ENCODE data around the gene KLHL33. TPM values are rescaled to one million over a fixed set of nuclear protein-coding genes. Genes with fewer than 3 reads are reported as not detected.

KLHL33 gene
- total and polyA plus RNA-seq, 5 donors: 0.33 to 1.7 (median 0.68) TPM

DNA sequence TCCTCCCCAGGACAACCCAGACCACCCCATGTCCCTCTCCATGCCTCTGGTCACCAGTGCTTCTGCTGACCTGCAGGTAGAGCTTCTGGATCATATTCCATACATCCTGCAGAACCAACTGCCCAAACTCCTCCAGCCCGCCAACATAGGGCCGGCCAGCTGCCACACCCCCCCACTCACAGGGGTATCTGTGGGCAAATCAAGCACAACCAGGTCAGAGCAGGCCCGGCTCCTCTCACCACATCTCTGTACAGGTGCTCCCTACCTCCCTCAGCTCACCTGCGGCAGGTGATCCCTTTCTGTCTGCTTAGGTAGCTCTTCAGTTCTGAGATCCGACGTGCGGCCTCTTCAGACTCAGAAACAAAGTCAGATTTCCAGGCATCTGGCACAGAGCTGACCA is 51.6 kb downstream of the KLHL33 start:
- no peak for ATAC-seq
- H3K9me3 ChIP-seq (ENCODE audit: control insufficient read depth, low read length): no peaks in the 10 kb centered on the region
- DNase-seq: no peak
- H3K4me3 ChIP-seq (ENCODE audit: low read length): no peak overlapping the region
- WGBS: 90% methylated on average over 7 of the region's 7 CpGs
- H3K4me1 ChIP-seq (ENCODE audit: control insufficient read depth, insufficient read depth, low read length): no peaks in the 10 kb centered on the region
- intact Hi-C loops (cut with DNase I): no loop called here
- H3K27me3 ChIP-seq (ENCODE audit: control insufficient read depth, insufficient read depth): no peaks in the 10 kb centered on the region
- no peak overlapping the region for H3K27ac ChIP-seq (ENCODE audit: low read length)

DNA sequence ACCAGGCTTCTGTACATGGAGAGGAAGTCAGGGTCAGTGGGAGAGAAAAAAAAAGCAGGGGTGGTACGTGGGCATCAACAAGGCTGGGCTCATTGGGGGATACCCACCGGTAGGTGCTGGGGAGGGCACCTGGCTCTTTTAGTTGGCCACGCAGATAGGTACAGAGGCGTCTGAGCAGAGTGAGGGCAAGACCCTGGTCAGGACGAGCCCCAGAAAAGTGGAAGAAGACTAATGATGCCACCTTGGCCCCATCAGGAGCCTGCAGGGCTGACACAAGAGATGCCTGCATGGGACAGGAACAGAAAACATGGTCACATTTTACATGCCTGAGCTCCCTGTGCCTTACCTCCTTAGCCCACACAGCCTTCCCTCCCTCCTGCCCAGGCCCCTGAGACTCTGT is 52.3 kb downstream of the KLHL33 start:
- Histone ChIP-seq H3K27ac (ENCODE audit: low read length) (no peak overlapping the region), H3K4me1 (ENCODE audit: control insufficient read depth, insufficient read depth, low read length) (no peaks in the 10 kb centered on the region), H3K9me3 (ENCODE audit: control insufficient read depth, low read length) (no peaks in the 10 kb centered on the region), H3K4me3 (ENCODE audit: low read length) (no peak overlapping the region), H3K27me3 (ENCODE audit: control insufficient read depth, insufficient read depth) (no peaks in the 10 kb centered on the region)
- ATAC-seq (no peak), DNase-seq (no peak)
- 95% methylated on average over 5 of the region's 5 CpGs for WGBS
- intact Hi-C loops (cut with DNase I): no loop called here

DNA sequence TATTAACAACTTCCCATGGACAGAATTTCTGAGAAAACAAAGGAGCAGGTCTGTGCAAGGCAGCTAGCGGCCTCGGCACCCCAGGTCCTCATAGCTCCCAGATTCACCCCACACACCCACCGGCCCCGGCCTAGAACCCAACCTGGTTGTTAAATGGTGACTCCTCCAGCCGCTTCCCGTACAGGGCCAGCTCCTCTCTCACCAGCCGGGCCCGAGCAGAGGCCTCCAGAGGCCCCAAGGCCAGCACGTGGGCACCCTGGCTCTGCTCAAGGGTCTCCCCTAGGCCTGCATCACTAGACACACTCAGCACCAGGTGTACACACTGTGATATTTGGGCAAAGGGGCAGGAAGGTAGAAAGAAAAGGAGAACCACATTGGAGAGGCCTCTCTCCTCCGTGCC is 52.9 kb downstream of the KLHL33 start:
- Histone ChIP-seq H3K4me3 (ENCODE audit: low read length) (no peak overlapping the region), H3K4me1 (ENCODE audit: control insufficient read depth, insufficient read depth, low read length) (no peaks in the 10 kb centered on the region), H3K27me3 (ENCODE audit: control insufficient read depth, insufficient read depth) (no peaks in the 10 kb centered on the region), H3K9me3 (ENCODE audit: control insufficient read depth, low read length) (no peaks in the 10 kb centered on the region), H3K27ac (ENCODE audit: low read length) (no peak overlapping the region)
- WGBS: 95% methylated on average over 10 of the region's 10 CpGs
- no peak for DNase-seq
- intact Hi-C loops (cut with DNase I): no loop called here
- no peak for ATAC-seq

DNA sequence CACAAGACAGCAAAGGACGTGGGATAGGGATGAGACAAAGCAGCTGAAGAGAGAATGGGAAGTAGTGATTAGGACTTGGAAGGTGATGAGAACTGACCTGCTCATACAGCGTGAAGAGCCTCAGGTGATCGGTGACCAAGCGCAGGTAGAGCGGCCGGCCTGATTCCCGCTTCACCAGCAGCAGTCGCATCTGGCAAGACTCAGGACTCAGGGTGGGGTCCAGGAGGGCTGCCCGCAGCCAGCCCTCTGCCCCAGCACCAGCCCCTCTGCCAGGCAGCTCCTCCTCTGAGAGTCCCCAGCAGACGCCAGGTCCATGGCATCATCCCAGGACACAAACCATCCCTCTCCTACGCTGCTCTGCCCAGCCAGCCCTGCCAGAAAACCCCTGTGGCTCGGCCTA is 53.4 kb downstream of the KLHL33 start:
- Histone ChIP-seq H3K4me3 (ENCODE audit: low read length) (no peak overlapping the region), H3K27me3 (ENCODE audit: control insufficient read depth, insufficient read depth) (no peaks in the 10 kb centered on the region), H3K4me1 (ENCODE audit: control insufficient read depth, insufficient read depth, low read length) (no peaks in the 10 kb centered on the region), H3K27ac (ENCODE audit: low read length) (no peak overlapping the region), H3K9me3 (ENCODE audit: control insufficient read depth, low read length) (no peaks in the 10 kb centered on the region)
- no peak for ATAC-seq
- 95% methylated on average over 12 of the region's 12 CpGs for WGBS
- no peak for DNase-seq
- intact Hi-C loops (cut with DNase I): no loop called here

DNA sequence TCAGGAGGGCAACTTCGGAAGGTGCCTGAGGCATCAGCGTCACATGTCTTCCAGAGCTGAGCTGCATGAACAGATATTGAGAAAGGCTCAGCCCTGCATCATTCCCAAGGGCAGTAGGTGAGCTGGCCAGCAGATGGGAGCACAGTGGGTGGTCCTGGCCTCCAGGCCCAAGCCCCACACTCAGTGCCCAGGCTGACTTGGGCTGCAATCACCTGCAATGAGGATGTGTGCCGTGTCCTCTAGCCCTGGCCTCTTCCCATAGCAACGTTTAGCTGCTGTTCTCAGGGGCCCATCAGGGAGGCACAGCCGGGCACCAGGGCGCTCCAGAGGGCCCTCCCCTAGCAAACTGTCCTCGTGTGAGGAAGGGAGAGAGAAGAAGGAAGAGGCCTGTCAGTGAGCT is 54.6 kb downstream of the KLHL33 start:
- WGBS: 88% methylated on average over 7 of the region's 7 CpGs
- DNase-seq: no peak
- H3K4me3 ChIP-seq (ENCODE audit: low read length): no peak overlapping the region
- no peaks in the 10 kb centered on the region for H3K27me3 ChIP-seq (ENCODE audit: control insufficient read depth, insufficient read depth)
- ATAC-seq: no peak
- intact Hi-C loops (cut with DNase I): no loop called here
- no peak overlapping the region for H3K27ac ChIP-seq (ENCODE audit: low read length)
- no peaks in the 10 kb centered on the region for H3K4me1 ChIP-seq (ENCODE audit: control insufficient read depth, insufficient read depth, low read length)
- no peaks in the 10 kb centered on the region for H3K9me3 ChIP-seq (ENCODE audit: control insufficient read depth, low read length)

DNA sequence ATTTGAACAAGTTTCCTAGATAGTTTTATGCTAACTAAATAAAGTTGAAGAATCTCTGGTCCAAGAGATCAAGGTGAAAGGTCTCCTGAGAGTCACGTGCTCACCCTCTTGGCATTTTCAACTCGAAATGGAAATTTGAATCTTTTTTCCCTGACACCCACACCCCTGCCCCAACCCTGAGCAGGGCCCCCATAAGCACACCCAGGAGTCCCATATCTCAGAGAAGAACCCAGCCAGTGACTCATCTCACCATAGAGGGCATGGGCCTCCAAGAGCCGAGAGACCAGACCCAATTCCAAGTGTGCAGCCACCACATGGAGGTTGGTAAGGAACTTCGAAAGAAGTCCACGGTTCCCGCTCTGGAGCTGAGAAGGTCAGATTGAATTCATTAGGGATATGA is 55.3 kb downstream of the KLHL33 start:
- Histone ChIP-seq H3K4me1 (ENCODE audit: control insufficient read depth, insufficient read depth, low read length) (no peaks in the 10 kb centered on the region), H3K9me3 (ENCODE audit: control insufficient read depth, low read length) (no peaks in the 10 kb centered on the region), H3K4me3 (ENCODE audit: low read length) (no peak overlapping the region), H3K27ac (ENCODE audit: low read length) (no peak overlapping the region), H3K27me3 (ENCODE audit: control insufficient read depth, insufficient read depth) (no peaks in the 10 kb centered on the region)
- intact Hi-C loops (cut with DNase I): no loop called here
- WGBS: 89% methylated on average over 6 of the region's 6 CpGs
- DNase-seq: no peak
- ATAC-seq: no peak

DNA sequence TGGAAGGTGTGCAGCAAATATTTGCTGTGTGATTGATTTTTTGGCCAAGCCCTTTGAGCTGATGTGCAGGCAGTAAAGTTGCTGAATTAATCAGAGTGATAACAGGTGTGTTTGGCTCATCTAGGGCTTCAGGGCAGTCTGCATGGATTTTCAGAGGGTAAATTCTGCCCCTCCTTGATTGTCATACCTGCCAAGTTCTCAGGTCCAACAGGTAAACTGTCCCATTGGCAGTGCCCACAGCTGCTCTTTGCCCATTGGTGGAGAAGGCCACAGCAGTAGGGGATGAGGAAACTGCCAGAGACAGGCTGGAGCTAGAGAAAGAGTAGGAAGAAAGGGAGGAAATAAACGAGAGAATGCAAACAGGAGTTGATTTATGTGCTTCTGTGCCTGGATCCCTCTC is 56.2 kb downstream of the KLHL33 start:
- WGBS: 81% methylated on average over 1 of the region's 1 CpG
- Histone ChIP-seq H3K4me3 (ENCODE audit: low read length) (no peak overlapping the region), H3K27me3 (ENCODE audit: control insufficient read depth, insufficient read depth) (no peaks in the 10 kb centered on the region), H3K9me3 (ENCODE audit: control insufficient read depth, low read length) (no peaks in the 10 kb centered on the region), H3K27ac (ENCODE audit: low read length) (no peak overlapping the region), H3K4me1 (ENCODE audit: control insufficient read depth, insufficient read depth, low read length) (no peaks in the 10 kb centered on the region)
- intact Hi-C loops (cut with DNase I): no loop called here
- DNase-seq: no peak
- ATAC-seq: no peak

DNA sequence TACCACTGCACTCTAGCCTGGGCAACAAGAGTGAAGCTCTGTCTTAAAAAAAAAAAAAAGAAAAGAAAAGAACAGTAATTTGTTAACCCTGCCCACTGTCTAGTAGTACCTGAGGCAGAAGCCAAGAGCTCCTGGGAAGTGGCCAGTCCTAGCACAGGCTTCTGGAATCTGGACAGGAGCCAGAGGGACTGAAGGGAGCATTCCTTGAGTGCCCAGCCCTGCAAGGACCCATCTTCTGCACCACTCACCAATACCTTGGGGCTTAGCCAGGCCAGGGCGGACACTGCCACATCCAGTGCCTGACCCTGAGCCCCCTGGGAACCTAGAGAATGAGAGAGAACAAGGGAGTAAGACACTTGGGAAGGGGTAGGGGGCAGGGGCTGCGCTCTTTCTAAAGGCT is 58.8 kb downstream of the KLHL33 start:
- H3K27me3 ChIP-seq (ENCODE audit: control insufficient read depth, insufficient read depth): no peaks in the 10 kb centered on the region
- no peak overlapping the region for H3K4me3 ChIP-seq (ENCODE audit: low read length)
- DNase-seq (no peak), ATAC-seq (no peak)
- no peak overlapping the region for H3K27ac ChIP-seq (ENCODE audit: low read length)
- WGBS: 93% methylated on average over 2 of the region's 2 CpGs
- no peaks in the 10 kb centered on the region for H3K9me3 ChIP-seq (ENCODE audit: control insufficient read depth, low read length)
- H3K4me1 ChIP-seq (ENCODE audit: control insufficient read depth, insufficient read depth, low read length): no peaks in the 10 kb centered on the region
- intact Hi-C loops (cut with DNase I): no loop called here

DNA sequence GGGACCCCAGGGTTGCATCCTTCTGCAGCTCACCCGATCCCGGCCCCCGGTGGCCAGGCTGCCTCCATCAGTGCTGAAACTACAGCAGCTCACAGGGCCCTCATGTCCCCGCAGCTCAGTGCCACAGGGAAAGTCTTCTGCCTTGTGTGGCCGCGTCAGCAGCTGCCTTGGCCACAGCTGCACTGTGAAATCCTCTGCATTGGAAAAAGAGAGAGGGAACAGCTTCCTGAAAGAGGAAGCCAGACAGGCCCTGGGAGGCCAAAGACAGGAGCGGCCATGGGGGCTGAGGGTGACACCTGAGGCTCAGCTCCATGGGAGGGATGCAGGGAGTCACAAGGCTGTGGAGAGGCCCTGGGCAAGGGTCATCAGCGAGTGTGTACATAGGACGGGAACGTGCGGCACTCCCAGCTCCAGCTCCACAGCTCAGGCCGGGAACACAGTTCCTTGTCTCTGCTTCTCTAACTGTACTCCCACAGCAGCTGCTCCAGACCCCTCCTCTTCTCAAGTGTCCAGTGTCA is 59.8 kb downstream of the KLHL33 start:
- H3K27me3 ChIP-seq (ENCODE audit: control insufficient read depth, insufficient read depth): no peaks in the 10 kb centered on the region
- no peak overlapping the region for H3K4me3 ChIP-seq (ENCODE audit: low read length)
- H3K27ac ChIP-seq (ENCODE audit: low read length): no peak overlapping the region
- H3K9me3 ChIP-seq (ENCODE audit: control insufficient read depth, low read length): no peaks in the 10 kb centered on the region
- intact Hi-C loops (cut with DNase I): no loop called here
- H3K4me1 ChIP-seq (ENCODE audit: control insufficient read depth, insufficient read depth, low read length): no peaks in the 10 kb centered on the region
- WGBS: 92% methylated on average over 12 of the region's 12 CpGs
- no peak for DNase-seq
- no peak for ATAC-seq

Other genes with a start within 250 kb of the KLHL33 start
- gene OR11G2, start 245.3 kb downstream of the KLHL33 start, total RNA-seq: not detected
- gene OR11G2, start 245.3 kb downstream of the KLHL33 start, polyA plus RNA-seq: not detected
- not detected for gene OR11H6, start 212.5 kb downstream of the KLHL33 start, total RNA-seq
- not detected for gene OR11H6, start 212.5 kb downstream of the KLHL33 start, polyA plus RNA-seq
- gene OR11H7, start 207.2 kb downstream of the KLHL33 start, total RNA-seq: not detected
- not detected for gene OR11H7, start 207.2 kb downstream of the KLHL33 start, polyA plus RNA-seq
- not detected for gene OR11H4, start 196.9 kb downstream of the KLHL33 start, total RNA-seq
- gene OR11H4, start 196.9 kb downstream of the KLHL33 start, polyA plus RNA-seq: not detected
- 10 to 100 TPM in 2 of 4 donors, 1 to 10 TPM in 2; 8.3 to 12.0 (median 9.5) TPM for gene TTC5, start 130.2 kb downstream of the KLHL33 start, total RNA-seq
- gene TTC5, start 130.2 kb downstream of the KLHL33 start, polyA plus RNA-seq: 4.5 TPM
- 10 to 100 TPM; 41.0 to 58.2 (median 49.5) TPM for gene CCNB1IP1, start 102.9 kb downstream of the KLHL33 start, total RNA-seq
- gene CCNB1IP1, start 102.9 kb downstream of the KLHL33 start, polyA plus RNA-seq: 72.1 TPM
- 10 to 100 TPM; 11.9 to 17.9 (median 16.3) TPM for gene PARP2, start 92.5 kb downstream of the KLHL33 start, total RNA-seq
- 14.3 TPM for gene PARP2, start 92.5 kb downstream of the KLHL33 start, polyA plus RNA-seq
- 10 to 100 TPM in 3 of 4 donors, 1 to 10 TPM in 1; 7.4 to 14.1 (median 13.1) TPM for gene TEP1, start 22.7 kb downstream of the KLHL33 start, total RNA-seq
- gene TEP1, start 22.7 kb downstream of the KLHL33 start, polyA plus RNA-seq: 7.9 TPM
- 10 to 100 TPM; 17.6 to 21.9 (median 19.5) TPM for gene OSGEP, start 18.6 kb upstream of the KLHL33 start, total RNA-seq
- 18.1 TPM for gene OSGEP, start 18.6 kb upstream of the KLHL33 start, polyA plus RNA-seq
- gene APEX1, start 19.1 kb upstream of the KLHL33 start, total RNA-seq: 10 to 100 TPM; 71.5 to 95.2 (median 90.3) TPM
- 75.8 TPM for gene APEX1, start 19.1 kb upstream of the KLHL33 start, polyA plus RNA-seq
- 10 to 100 TPM; 16.2 to 23.7 (median 23.4) TPM for gene PIP4P1, start 25.3 kb upstream of the KLHL33 start, total RNA-seq
- 21.0 TPM for gene PIP4P1, start 25.3 kb upstream of the KLHL33 start, polyA plus RNA-seq
- gene PNP, start 33.2 kb upstream of the KLHL33 start, total RNA-seq: 10 to 100 TPM in 1 of 4 donors, 1 to 10 TPM in 3; 6.2 to 17.2 (median 7.2) TPM
- 8.6 TPM for gene PNP, start 33.2 kb upstream of the KLHL33 start, polyA plus RNA-seq
- under 1 TPM in 3 of 4 donors, not detected in 1; 0.21 to 0.31 (median 0.26) TPM for gene RNASE10, start 69.4 kb upstream of the KLHL33 start, total RNA-seq
- gene RNASE10, start 69.4 kb upstream of the KLHL33 start, polyA plus RNA-seq: not detected
- not detected for gene RNASE9, start 124.9 kb upstream of the KLHL33 start, total RNA-seq
- gene RNASE9, start 124.9 kb upstream of the KLHL33 start, polyA plus RNA-seq: not detected
- not detected for gene RNASE11, start 151.8 kb upstream of the KLHL33 start, total RNA-seq
- not detected for gene RNASE11, start 151.8 kb upstream of the KLHL33 start, polyA plus RNA-seq
- gene RNASE12, start 155.2 kb upstream of the KLHL33 start, total RNA-seq: not detected
- gene RNASE12, start 155.2 kb upstream of the KLHL33 start, polyA plus RNA-seq: not detected
- gene OR6S1, start 205.5 kb upstream of the KLHL33 start, total RNA-seq: not detected
- not detected for gene OR6S1, start 205.5 kb upstream of the KLHL33 start, polyA plus RNA-seq
- 10 to 100 TPM; 18.0 to 20.0 (median 19.0) TPM for gene RNASE4, start 248.4 kb upstream of the KLHL33 start, total RNA-seq
- 31.3 TPM for gene RNASE4, start 248.4 kb upstream of the KLHL33 start, polyA plus RNA-seq